Upper lobe of right lung (tissue), 1 donor: ENCODE data around the gene KAT14. TPM values are rescaled to one million over a fixed set of nuclear protein-coding genes. Genes with fewer than 3 reads are reported as not detected.
"Not testable (repeated sequence)": the region's sequence is repeated elsewhere in the genome, so short reads cannot be mapped to it uniquely, and the experiment has no call there.

Experiments
- ATAC-seq: fragments of 200-7000 bp; cut with Tn5 transposase; one replicate; pipeline ENCODE4 v1.9.1; 2020; ENCODE audit warnings: mild to moderate bottlenecking, moderate library complexity
- DNase-seq: peaks from one replicate; pipeline ENCODE4 v3.0.0-alpha.2; 2020
- H3K27ac ChIP-seq: fragments of 200-600 bp; one replicate; pipeline ENCODE4 v1.8.0; 2022
- H3K27me3 ChIP-seq: fragments of 200-600 bp; one replicate; pipeline ENCODE4 v1.8.0; 2022; ENCODE audit warnings: mild to moderate bottlenecking
- H3K36me3 ChIP-seq: fragments of 200-600 bp; one replicate; pipeline ENCODE4 v1.8.0; 2022
- H3K4me1 ChIP-seq: fragments of 200-600 bp; one replicate; pipeline ENCODE4 v1.8.0; 2022
- H3K4me3 ChIP-seq: fragments of 200-600 bp; one replicate; pipeline ENCODE4 v1.8.0; 2022; ENCODE audit warnings: mild to moderate bottlenecking
- H3K9me3 ChIP-seq: fragments of 200-600 bp; one replicate; pipeline ENCODE4 v1.8.0; 2022
- CTCF ChIP-seq: fragments of 200-600 bp; IDR thresholded peaks from one replicate; pipeline ENCODE4 v1.8.0; 2022; ENCODE audit warnings: antibody characterized with exemption
- intact Hi-C: fragments of 100-400 bp; cut with DNase I; formaldehyde crosslinking; loops from one replicate; pipeline ENCODE4 v1.11.0; 2022
- total RNA-seq: library from RNA; stranded (reverse); fragmentation: NEBNext Ultra II Directional; extraction: Animal tissue kit (Norgen Biotek cat#: 25700); gene quantifications from one replicate; pipeline ENCODE4 v1.2.1, GENCODE V29; 2021
- donor health status: DM: no; HTN: yes; CAD: no; lungs with severe emphysema.

KAT14 gene
- total RNA-seq, 1 donor from 2014 or later: 12.5 TPM

GRCh38 chr20:18218280-18218679, 80.6 kb downstream of the KAT14 start:
- intact Hi-C loops: no loop called here

GRCh38 chr20:18223409-18223808, 85.7 kb downstream of the KAT14 start:
- H3K36me3 ChIP-seq: no peaks in the 10 kb centered on the region
- no peak overlapping the region for H3K27ac ChIP-seq
- H3K27me3 ChIP-seq: no peaks in the 10 kb centered on the region
- H3K4me3 ChIP-seq: no peak overlapping the region
- ATAC-seq (no peak), DNase-seq (no peak)
- H3K9me3 ChIP-seq: no peaks in the 10 kb centered on the region
- TF ChIP-seq CTCF: no peak
- intact Hi-C loops: no loop called here
- no peaks in the 10 kb centered on the region for H3K4me1 ChIP-seq

More at GRCh38 chr20:18218280-18218679, 80.6 kb downstream of the KAT14 start:
- H3K4me1 ChIP-seq: no peaks in the 10 kb centered on the region
- TF ChIP-seq CTCF: no peak
- no peak for ATAC-seq
- H3K27ac ChIP-seq: no peak overlapping the region
- H3K9me3 ChIP-seq: no peaks in the 10 kb centered on the region
- H3K27me3 ChIP-seq: no peaks in the 10 kb centered on the region
- no peak overlapping the region for H3K4me3 ChIP-seq
- no peaks in the 10 kb centered on the region for H3K36me3 ChIP-seq
- DNase-seq: no peak

GRCh38 chr20:18224968-18225568, 87.4 kb downstream of the KAT14 start:
- DNase-seq (no peak), ATAC-seq (peak; percentile 59)
- TF ChIP-seq CTCF: no peak
- Histone ChIP-seq H3K4me1 (no peaks in the 10 kb centered on the region), H3K27me3 (no peaks in the 10 kb centered on the region), H3K4me3 (no peak overlapping the region), H3K9me3 (no peaks in the 10 kb centered on the region), H3K36me3 (no peaks in the 10 kb centered on the region), H3K27ac (no peak overlapping the region)
- intact Hi-C loops: no loop called here

- no peak for DNase-seq
- no peak for ATAC-seq
- intact Hi-C loops: no loop called here
- Histone ChIP-seq H3K9me3 (no peaks in the 10 kb centered on the region), H3K4me1 (no peaks in the 10 kb centered on the region), H3K27ac (no peak overlapping the region), H3K4me3 (no peak overlapping the region), H3K36me3 (no peaks in the 10 kb centered on the region), H3K27me3 (no peaks in the 10 kb centered on the region)
- TF ChIP-seq CTCF: no peak
These were observed 88.0 kb downstream of the KAT14 start for GRCh38 chr20:18225632-18226031.

- ATAC-seq, H3K9me3 ChIP-seq, H3K27me3 ChIP-seq, intact Hi-C loops, H3K4me3 ChIP-seq, H3K36me3 ChIP-seq, DNase-seq, H3K27ac ChIP-seq, H3K4me1 ChIP-seq: not testable (repeated sequence)
These were observed 89.1 kb downstream of the KAT14 start for GRCh38 chr20:18226741-18227140.

- ATAC-seq (no peak), DNase-seq (no peak)
- TF ChIP-seq CTCF: no peak
- Histone ChIP-seq H3K4me3 (no peak overlapping the region), H3K4me1 (no peaks in the 10 kb centered on the region), H3K9me3 (no peaks in the 10 kb centered on the region), H3K27ac (no peak overlapping the region), H3K36me3 (no peaks in the 10 kb centered on the region), H3K27me3 (no peaks in the 10 kb centered on the region)
- intact Hi-C loops: no loop called here
These were observed 95.8 kb downstream of the KAT14 start for GRCh38 chr20:18233408-18233943.

Other genes with a start within 250 kb of the KAT14 start
- 86.6 TPM for gene SNX5, start 169.1 kb upstream of the KAT14 start, total RNA-seq
- 10.2 TPM for gene MGME1, start 168.8 kb upstream of the KAT14 start, total RNA-seq
- 6.7 TPM for gene OVOL2, start 79.9 kb upstream of the KAT14 start, total RNA-seq
- 11.7 TPM for gene PET117, start within 50 bp of the KAT14 start, total RNA-seq
- 11.1 TPM for gene ZNF133, start 150.7 kb downstream of the KAT14 start, total RNA-seq